HL-60 (cell line): ENCODE results near the gene PLA2G4B.

Experiments used
- GABPA ChIP-seq: IDR thresholded peaks from 2 replicates; pipeline ENCODE4 v1.6.1; 2012; ENCODE audit warnings: low read depth
- POLR2AphosphoS5 ChIP-seq: IDR thresholded peaks from 2 replicates; pipeline ENCODE4 v1.6.1; 2012; ENCODE audit warnings: low read depth
- SPI1 ChIP-seq: IDR thresholded peaks from 2 replicates; pipeline ENCODE4 v1.6.1; 2012; ENCODE audit warnings: low read depth, mild to moderate bottlenecking, borderline replicate concordance
- TF ChIP-seq, protein P1 (sequence below): IDR thresholded peaks from one replicate; pipeline ENCODE4 v1.5.1; 2011; ENCODE audit warnings: low read length, control low read depth, inconsistent platforms; ENCODE audit not compliant: insufficient read depth
- TF ChIP-seq, protein P2 (sequence below): IDR thresholded peaks from 2 replicates; pipeline ENCODE4 v1.6.1; 2012; ENCODE audit warnings: low read depth; ENCODE audit not compliant: insufficient replicate concordance

DNA sequence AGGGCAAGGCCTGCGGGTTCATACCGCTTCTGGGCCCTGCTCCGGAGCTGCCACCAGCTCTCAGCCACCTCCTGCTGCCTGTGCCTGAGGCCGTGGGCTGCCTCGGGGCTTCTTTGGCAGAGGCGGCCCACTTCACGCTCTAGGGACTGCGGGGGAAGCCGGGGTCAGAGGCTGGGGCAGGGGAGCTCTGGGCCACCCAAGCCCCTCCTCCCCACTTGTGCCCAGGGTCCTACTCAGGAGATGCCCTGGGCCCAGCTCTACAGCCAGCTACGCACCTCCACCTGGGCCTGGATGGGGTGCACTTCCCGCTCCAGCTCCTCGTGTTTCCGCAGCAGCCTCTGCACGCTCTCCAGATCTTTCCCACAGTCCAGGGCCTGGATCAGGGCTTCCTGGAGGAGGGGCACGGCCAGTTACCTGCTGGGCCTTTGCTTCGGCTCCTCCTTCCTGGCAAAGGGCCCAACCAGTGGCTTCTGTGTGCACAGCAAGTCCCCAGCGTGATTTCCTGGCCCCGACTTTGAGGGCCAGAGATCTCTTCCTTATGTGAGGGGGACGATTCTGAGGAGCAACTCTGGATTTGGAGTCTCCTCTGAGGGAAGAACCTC is 24.0 kb downstream of the PLA2G4B start:
- TF ChIP-seq, protein P1, sequence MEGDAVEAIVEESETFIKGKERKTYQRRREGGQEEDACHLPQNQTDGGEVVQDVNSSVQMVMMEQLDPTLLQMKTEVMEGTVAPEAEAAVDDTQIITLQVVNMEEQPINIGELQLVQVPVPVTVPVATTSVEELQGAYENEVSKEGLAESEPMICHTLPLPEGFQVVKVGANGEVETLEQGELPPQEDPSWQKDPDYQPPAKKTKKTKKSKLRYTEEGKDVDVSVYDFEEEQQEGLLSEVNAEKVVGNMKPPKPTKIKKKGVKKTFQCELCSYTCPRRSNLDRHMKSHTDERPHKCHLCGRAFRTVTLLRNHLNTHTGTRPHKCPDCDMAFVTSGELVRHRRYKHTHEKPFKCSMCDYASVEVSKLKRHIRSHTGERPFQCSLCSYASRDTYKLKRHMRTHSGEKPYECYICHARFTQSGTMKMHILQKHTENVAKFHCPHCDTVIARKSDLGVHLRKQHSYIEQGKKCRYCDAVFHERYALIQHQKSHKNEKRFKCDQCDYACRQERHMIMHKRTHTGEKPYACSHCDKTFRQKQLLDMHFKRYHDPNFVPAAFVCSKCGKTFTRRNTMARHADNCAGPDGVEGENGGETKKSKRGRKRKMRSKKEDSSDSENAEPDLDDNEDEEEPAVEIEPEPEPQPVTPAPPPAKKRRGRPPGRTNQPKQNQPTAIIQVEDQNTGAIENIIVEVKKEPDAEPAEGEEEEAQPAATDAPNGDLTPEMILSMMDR, result no peak
- TF ChIP-seq GABPA (no peak), POLR2AphosphoS5 (no peak), SPI1 (no peak)
- TF ChIP-seq, protein P2, sequence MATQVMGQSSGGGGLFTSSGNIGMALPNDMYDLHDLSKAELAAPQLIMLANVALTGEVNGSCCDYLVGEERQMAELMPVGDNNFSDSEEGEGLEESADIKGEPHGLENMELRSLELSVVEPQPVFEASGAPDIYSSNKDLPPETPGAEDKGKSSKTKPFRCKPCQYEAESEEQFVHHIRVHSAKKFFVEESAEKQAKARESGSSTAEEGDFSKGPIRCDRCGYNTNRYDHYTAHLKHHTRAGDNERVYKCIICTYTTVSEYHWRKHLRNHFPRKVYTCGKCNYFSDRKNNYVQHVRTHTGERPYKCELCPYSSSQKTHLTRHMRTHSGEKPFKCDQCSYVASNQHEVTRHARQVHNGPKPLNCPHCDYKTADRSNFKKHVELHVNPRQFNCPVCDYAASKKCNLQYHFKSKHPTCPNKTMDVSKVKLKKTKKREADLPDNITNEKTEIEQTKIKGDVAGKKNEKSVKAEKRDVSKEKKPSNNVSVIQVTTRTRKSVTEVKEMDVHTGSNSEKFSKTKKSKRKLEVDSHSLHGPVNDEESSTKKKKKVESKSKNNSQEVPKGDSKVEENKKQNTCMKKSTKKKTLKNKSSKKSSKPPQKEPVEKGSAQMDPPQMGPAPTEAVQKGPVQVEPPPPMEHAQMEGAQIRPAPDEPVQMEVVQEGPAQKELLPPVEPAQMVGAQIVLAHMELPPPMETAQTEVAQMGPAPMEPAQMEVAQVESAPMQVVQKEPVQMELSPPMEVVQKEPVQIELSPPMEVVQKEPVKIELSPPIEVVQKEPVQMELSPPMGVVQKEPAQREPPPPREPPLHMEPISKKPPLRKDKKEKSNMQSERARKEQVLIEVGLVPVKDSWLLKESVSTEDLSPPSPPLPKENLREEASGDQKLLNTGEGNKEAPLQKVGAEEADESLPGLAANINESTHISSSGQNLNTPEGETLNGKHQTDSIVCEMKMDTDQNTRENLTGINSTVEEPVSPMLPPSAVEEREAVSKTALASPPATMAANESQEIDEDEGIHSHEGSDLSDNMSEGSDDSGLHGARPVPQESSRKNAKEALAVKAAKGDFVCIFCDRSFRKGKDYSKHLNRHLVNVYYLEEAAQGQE, result no peak
